ENCODE measurements around the gene EMC1.
"Not testable (repeated sequence)": the region's sequence is repeated elsewhere in the genome, so short reads cannot be mapped to it uniquely, and the experiment has no call there.

The EMC1 gene

DNA sequence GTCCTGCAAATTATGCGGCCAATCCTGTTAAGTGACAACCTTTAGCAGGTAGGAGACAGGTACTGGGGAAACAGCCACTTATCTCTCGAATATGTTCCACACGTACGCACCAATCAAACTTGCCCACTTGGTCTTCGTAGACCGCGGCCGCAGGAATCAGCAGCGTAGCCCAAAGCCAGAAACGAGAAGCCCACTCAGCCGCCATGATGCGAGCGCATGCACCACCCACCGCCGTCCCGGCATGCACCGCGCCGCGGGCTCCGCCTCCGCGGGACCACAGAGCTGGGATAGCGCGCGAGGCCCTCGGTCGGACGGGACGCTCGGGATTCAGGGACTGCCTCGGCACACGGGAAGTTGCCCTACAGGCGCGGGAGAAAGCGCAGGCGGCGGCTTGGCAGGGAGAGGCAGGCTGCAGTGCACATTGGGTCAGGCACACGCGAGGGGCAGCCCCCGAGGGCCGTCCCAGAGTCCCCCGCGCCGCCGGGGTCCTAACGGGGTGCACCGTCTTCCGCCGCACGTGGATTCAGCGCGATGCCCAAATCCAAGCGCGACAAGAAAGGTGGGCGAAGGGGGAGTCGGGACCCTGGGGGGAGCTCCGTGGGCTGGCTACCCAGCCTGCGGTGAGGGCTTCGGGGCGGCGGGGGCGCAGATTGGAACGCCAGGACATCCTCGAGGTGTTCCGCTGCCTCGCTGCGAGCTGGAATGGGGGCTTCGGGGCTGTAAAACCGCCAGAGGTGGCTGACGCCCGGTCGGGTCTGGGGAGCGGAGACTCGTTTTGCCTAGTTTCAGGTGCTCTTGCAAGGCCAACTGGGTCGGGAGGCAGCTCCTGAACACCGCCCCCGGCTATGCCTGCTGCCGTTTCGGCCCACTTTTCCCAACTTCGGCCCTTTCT lies at the start of gene EMC1, which contains the start of gene MRTO4:
EMC1 (minus strand) TSS at position 220 of the 892 bp plus-strand sequence; CDS start at position 205, 15 bp downstream.
MRTO4 (plus strand) TSS at position 501 of the 892 bp plus-strand sequence; CDS start at position 532, 31 bp downstream.
- DNase-seq: peak; percentile 70

DNA sequence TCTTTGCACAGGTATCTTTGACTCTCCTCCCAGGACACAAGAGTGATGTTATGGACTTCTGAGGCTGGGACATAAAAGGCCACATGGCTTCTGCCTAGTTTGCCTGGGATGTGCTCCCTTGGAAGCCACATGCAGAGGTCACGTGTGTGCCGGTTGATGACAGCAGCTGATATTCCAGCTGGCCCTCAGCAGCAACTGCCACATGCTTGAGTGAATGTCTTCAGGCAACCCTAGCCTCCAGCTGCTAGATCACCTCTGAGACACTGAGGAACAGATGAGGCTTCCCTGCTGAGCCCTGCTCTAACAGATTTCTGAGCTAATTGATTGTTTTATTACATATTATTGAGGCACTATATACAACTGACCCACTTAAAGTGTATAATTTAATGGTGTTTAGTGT lies 48.9 kb upstream of the EMC1 start:
- DNase-seq: no peak

DNA sequence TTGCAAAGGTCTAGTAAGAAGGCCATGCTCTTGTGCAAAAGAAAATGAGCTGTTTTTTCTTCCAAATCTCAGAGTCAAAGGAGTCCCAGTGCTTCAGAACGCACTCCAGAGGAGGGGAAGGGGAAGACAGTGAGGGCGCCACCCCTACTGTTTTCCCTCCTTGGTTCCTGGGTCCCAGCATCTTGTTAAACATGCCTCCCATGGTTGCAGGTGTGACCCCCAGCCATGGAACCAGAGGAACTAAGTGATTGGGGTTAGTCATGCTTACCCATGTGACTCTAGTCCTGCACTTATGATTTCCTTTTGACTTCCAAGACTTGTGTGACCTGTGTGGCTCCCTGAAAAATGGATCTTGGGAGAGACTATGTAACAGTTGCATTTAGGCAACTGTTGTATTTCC lies 43.3 kb upstream of the EMC1 start:
- no peak for DNase-seq

DNA sequence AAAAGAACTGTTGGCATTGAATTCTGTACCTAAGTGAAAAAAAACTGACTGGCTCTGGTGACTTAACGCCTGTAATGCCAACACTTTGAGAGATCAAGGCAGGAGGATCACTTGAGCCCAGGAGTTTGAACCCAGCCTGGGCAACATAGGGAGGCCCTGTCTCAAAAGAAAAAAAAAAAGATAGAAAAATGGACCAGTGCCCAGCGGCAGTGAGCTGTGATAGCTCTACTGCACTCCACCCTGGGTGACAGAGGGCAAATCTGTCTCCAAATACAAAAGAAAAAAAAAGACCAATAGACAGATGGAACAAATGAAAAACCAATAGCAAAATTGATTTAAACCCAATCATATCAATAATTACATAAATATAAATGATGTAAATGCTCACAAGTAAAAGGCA lies 37.9 kb upstream of the EMC1 start:
- DNase-seq: no peak

DNA sequence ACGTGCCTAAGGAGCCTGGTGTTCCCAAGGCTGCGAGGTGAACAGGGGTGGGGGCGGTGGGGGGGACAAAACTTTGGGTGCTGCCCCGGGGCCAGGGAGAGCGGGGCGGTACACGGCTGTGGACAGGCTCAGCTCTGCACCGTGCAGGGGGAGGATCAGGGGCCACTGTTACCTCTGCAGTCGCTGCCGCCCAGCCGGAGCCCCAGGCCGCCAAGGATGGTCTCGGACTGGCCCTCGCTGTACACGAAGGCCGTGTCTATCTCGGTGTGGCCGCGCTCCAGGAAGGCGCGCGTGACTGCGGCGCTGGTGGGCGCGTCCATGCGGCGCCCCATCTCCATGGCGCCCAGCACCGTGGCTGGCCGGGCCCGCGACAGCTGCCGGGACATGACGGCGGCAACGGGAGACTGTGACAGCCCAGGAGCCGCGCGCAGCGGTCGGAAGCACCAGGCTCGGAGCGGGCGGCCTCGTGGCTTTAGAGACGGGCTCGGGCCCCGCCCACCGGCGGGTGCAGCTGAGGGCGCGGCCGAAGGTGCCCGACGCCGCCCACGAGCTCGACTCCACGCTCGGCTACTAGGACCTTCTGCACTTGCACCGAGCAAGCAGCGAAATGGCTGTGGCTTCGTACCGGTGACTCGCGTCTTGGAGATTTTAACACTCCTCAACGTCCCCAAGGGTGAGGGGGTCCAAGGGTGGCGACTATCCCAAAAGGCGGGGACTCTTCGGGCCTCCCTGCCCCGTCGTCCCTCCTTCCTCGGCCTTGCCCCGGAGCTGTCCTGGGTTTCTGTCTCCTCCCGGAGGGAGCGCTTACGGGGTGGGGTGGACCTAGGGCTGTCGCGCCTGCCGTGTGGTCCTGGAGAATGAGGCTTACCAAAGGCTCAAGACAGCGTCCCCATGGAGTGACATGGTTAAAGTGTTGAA lies 37.3 kb upstream of the EMC1 start, which contains the start of gene AKR7A3:
AKR7A3 (minus strand) TSS at position 447 of the 918 bp plus-strand sequence; CDS start at position 386, 61 bp downstream.
- not testable (repeated sequence) for DNase-seq

DNA sequence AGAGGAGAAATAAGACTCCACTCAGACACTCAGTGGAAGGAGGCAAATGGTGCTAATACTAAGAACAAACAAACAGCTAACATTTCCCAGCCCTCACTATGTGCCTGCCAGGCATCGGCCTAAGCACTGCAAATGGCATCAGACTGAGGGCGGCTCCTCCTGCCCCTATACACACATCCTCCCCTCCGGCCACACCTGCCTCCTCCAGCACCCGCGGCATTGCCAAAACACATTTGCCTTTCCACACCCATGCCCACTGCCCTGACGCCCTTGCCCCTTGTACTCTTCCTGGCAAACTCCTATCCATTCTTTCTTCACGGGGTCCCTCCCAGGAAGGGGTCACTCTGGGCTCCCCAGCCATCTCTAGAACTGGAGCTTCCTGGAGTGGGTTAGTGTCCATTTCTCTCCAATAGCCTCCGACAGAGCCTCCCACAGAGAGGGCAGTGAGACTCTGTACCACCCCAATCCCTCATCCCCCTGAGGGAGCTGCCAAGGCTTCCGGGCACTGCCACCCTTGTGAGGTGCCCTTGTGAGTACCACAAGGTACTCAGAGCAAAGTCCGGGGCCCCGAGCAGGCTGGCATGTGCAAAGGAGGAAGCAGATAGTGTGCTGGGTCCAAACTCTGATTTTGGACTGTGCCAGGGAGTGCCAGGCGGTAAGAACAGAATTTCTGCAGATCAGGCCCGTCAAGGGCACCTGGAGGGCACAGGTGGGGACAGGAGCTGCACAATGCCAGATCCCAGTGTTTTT lies 36.3 kb upstream of the EMC1 start:
- DNase-seq: no peak

DNA sequence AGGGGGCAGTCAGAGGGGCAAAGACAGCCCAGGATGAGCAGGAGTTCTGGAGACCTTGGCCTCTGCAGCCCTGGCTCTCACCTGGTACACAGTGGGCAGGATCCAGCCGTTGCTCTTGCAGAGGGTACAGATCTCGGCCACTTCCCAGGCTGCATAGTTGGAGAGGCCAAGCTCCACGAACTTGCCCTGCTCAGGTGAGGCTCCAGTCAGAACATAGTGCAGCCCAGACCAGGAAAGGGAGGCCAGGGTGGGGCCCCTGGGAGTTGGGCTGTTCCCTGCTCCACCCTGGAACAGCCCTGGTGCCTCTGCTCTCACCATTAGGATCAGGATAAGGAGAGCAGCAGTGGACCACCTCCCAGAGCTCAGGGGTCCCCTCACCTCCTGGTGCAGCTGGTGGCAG lies 34.5 kb upstream of the EMC1 start:
- not testable (repeated sequence) for DNase-seq

DNA sequence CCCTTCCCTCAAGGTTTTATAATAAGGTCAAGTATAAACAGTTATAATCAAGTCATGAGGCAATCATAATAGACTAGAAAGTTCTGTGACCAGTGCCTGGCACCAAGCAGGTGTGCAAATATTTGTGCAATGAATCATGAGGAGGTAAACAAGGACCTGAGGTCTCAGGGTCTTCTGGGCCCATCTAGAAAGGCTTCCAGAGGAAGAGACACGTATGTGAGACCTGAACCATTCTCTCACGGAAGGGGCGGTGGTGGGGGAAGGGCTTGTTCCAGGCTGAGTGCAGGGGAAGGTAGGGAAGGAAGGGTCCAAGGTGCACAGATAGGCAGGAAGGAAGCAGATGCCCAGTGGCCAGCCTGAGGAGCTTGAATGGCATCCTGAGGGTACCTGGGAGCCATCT lies 34.0 kb upstream of the EMC1 start:
- not testable (repeated sequence) for DNase-seq

DNA sequence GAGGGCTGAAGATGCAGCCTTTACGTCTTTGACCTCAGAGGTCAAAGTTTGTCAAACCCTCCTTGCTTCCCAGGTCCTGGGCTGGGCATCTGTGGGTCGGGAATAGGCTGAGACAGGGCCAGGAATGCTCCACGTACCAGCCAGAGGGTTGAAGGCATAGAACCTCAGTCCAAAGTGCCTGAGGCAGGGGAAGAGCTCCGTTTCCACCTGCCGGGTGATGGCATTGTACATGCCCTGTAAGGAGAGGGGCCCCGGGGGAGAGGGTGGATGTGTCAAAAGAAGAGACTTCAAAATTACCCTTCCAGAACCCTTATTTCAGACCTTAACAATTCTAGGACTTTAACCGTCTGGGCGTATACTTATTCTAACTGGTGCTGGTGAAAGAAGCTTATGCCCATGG lies 33.6 kb upstream of the EMC1 start:
- no peak for DNase-seq

DNA sequence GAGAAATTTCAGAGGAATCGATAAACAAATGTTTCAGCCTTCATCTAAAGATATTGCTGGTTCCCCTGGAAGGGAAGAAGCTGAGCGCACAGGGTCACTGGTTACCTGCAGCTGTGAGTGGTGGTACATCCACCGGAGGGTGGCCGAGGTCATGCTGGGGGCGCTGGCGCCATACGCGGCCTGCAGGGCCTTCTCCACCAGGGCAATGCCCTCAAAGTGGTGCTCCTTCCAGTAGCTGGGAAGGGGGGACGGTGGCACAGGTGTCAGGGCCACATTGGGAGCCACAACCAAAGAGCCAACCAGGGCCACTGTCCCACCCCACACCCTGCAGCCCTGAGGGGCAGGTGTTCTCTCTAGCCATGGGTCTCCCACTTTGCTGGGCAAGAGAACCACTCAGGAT lies 32.6 kb upstream of the EMC1 start:
- DNase-seq: no peak

DNA sequence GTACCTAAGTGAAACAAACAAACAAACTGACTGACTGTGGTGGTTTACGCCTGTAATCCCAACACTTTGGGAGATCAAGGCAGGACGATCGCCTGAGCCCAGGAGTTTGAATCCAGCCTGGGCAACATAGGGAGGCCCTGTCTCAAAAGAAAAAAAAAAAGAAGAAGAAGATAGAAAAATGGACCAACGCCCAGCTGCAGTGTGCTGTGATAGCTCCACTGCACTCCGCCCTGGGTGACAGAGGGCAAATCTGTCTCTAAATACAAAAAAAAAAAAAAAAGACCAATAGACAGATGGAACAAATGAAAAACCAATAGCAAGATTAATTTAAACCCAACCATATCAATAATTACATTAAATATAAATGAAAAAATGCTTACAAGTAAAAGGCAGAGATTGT lies 23.3 kb upstream of the EMC1 start:
- DNase-seq: no peak

DNA sequence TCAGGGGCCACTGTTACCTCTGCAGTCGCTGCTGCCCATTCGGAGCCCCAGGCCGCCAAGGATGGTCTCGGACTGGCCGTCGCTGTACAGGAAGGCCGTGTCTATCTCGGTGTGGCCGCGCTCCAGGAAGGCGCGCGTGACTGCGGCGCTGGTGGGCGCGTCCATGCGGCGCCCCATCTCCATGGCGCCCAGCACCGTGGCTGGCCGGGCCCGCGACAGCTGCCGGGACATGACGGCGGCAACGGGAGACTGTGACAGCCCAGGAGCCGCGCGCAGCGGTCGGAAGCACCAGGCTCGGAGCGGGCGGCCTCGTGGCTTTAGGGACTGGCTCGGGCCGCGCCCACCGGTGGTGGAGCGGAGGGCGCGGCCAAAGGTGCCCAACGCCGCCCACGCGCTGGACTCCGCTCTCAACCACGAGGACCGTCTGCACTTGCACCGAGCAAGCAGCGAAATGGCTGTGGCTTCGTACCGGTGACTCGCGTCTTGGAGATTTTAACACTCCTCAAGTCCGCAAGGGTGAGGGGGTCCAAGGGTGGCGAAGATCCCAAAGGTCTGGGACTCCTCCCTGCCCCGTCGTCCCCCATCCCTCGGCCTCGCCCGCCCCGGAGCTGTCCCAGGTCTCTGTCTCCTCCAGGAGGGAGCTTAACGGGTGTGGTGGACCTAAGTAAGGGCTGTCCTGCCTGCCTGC lies 22.7 kb upstream of the EMC1 start:
- DNase-seq: not testable (repeated sequence)

DNA sequence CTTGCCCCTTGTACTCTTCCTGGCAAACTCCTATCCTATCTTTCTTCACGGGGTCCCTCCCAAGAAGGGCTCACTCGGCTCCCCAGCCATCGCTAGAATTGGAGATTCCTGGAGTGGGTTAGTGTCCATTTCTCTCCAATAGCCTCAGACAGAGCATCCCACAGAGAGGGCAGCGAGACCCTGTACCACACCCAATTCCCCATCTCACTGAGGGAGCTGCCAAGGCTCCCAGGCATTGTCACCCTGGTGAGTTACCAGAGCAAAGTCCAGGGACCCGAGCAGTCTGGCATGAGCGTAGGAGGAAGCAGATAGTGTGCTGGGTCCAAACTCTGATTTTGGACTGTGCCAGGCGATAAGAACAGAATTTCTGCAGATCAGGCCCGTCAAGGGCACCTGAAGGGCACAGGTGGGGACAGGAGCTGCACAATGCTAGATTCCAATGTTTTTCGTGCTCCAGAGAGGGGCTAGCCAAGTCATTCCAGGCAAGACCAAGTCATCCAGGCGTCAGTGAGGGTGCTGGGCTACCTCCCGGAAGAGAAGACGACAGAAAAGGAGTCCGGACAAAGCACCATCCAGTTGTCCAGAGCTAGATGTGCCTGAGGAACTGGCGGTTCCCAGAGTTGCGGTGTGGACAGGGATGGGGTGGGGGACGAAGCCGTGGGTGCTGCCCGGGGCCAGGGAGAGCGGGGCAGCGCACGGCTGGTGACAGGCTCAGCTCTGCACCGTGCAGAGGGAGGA lies 22.0 kb upstream of the EMC1 start:
- DNase-seq: no peak

DNA sequence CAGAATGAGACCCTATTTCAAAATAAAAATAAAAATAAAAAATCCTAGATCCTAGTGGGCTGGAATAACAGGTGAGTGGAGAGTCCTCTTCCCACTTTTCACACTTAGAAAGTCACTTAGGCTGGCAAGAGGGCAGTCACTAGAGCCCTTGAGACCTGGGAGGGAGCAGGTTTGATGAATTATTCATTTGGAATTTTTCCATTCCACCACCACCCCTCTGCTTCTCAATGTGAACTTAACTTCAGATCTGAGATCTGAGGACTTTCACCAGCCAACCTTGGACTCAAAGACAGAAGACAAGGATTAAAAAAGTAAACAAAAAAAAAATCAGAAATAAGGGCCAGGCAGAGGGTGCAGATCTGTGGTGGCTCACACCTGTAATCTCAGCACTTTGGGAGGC lies 20.7 kb upstream of the EMC1 start:
- DNase-seq: no peak

DNA sequence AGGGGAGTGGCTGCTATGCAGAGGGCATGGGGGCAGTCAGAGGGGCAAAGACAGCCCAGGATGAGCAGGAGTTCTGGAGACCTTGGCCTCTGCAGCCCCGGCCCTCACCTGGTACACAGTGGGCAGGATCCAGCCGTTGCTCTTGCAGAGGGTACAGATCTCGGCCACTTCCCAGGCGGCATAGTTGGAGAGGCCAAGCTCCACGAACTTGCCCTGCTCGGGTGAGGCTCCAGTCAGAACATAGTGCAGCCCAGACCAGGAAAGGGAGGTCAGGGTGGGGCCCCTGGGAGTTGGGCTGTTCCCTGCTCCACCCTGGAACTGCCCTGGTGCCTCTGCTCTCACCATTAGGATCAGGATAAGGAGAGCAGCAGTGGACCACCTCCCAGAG lies 19.0 kb upstream of the EMC1 start:
- DNase-seq: not testable (repeated sequence)

DNA sequence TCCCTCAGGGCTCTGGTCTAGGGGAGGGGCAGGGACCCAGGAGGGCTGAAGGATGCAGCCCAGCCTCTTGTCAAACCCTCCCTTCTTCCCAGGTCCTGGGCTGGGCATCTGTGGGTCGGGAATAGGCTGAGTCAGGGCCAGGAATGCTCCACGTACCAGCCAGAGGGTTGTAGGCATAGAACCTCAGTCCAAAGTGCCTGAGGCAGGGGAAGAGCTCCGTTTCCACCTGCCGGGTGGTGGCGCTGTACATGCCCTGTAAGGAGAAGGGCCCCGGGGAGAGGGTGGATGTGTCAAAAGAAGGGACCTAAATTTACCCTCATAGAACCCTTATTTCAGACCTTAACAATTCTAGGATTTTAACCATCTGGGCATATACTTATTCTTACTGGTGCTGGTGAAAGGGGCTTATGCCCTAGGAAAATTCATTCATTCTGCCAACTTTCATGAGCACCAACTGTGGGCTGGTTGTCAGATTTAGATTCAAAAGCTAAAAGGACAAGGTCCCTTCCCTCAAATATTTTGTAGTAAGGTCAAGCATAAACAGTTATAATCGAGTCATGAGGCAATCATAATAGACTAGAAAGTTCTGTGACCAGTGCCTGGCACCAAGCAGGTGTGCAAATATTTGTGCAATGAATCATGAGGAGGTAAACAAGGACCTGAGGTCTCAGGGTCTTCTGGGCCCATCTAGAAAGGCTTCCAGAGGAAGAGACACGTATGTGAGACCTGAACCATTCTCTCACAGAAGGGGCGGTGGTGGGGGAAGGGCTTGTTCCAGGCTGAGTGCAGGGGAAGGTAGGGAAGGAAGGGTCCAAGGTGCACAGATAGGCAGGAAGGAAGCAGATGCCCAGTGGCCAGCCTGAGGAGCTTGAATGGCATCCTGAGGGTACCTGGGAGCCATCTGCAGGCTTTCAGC lies 18.4 kb upstream of the EMC1 start:
- DNase-seq: not testable (repeated sequence)

DNA sequence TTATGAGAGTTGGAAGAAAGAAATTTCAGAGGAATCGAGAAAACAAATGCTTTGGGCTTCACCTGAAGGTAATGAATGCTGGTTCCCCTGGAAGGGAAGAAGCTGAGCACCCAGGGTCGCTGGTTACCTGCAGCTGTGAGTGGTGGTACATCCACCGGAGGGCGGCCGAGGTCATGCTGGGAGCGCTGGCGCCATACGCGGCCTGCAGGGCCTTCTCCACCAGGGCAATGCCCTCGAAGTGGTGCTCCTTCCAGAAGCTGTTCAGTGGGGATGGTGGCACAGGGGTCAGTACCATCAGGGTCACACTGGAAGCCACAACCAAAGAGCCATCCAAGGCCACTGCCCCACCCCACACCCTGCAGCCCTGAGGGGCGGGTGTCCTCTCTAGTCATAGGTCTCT lies 17.1 kb upstream of the EMC1 start:
- no peak for DNase-seq

DNA sequence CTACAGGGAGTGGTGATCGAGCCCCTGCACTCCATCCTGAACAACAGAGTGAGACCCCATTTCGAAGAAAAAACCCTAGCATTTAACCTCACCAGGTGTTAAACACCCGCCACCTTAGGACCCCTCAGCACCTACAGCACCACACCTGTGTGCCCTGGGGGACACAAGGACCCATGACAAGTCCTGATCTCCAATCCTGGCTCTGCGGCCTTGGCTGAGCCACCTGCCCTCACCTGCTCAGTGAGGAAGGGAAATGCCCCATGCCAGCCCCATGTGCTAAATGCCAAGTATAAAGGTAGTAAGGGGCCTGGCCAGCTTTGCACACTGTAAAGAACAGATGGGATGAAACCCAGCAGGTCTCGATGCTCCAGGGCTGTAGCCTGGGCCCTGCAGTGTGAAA lies 11.4 kb upstream of the EMC1 start:
- no peak for DNase-seq

DNA sequence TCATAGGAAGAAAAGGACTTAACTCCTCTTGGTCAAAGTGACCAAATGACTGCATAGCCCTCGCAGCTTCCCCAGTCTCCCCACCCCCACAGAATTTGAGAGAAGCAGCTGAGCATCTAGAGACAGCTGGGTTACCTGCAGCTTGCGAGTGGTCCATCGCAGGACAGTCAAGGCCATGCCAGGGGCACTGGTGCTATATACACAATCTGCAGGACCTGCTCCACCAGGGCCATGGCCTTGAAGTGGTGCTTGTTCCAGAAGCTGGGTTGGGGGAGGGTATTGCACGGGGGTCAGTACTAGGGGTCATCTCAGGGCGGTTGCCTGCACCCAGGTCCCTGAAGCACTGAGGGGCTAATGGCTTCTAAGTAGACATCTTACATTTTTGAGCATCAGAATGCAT lies 10.7 kb upstream of the EMC1 start:
- DNase-seq: no peak
